ENCODE results near the gene MAP2. TPM values are rescaled to one million over a fixed set of nuclear protein-coding genes. Genes with fewer than 3 reads are reported as not detected.

MAP2 gene
- total RNA-seq, 1 experiment from 2014 or later = 7.4 TPM

DNA sequence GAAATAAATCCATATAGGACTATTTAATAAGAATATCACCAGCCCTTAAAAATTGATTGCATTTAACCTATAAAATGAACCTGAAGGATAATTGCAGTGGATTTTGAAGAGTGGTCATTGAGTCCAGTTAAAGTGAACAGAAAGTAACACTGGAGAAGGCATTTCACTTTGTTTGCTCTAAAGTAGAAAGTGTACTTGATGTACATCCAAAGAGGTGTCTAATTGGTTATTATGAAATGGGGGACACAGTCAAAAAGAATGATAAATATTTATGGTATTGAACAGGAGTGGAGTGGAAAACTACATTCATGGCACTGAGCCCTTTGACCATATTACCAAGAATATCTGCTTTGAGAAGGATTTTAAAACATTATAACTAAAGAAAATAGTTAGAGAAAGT, 28.2 kb upstream of the MAP2 start:
- no peak for TF ChIP-seq ZNF274 (IDR thresholded peaks at IDR 0.05; ENCODE audit: low read depth, low read length)
- no peak for TF ChIP-seq RAD21 (IDR thresholded peaks at IDR 0.05; ENCODE audit: low read depth)
- no peak for TF ChIP-seq POLR2AphosphoS5 (IDR thresholded peaks at IDR 0.05; ENCODE audit: low read depth, low read length)
- TF ChIP-seq SP1 (IDR thresholded peaks at IDR 0.05; ENCODE audit: low read depth) = no peak
- TF ChIP-seq SRF (IDR thresholded peaks at IDR 0.05; ENCODE audit: low read depth) = no peak
- no peak for TF ChIP-seq POLR2A (IDR thresholded peaks at IDR 0.05; ENCODE audit: borderline replicate concordance, extremely low read depth, insufficient read depth, insufficient read length)
- no peak for TF ChIP-seq YY1 (IDR thresholded peaks at IDR 0.05; ENCODE audit: extremely low read depth, insufficient replicate concordance, low read depth, low read length)
- TF ChIP-seq JUND (IDR thresholded peaks at IDR 0.05) = no peak
- TF ChIP-seq CEBPB (IDR thresholded peaks at IDR 0.05; ENCODE audit: low read depth) = no peak
- no peak for TF ChIP-seq FOSL1 (IDR thresholded peaks at IDR 0.05; ENCODE audit: low read depth)
- no peak for TF ChIP-seq ZFX (IDR thresholded peaks at IDR 0.05)
- TF ChIP-seq, protein P1, sequence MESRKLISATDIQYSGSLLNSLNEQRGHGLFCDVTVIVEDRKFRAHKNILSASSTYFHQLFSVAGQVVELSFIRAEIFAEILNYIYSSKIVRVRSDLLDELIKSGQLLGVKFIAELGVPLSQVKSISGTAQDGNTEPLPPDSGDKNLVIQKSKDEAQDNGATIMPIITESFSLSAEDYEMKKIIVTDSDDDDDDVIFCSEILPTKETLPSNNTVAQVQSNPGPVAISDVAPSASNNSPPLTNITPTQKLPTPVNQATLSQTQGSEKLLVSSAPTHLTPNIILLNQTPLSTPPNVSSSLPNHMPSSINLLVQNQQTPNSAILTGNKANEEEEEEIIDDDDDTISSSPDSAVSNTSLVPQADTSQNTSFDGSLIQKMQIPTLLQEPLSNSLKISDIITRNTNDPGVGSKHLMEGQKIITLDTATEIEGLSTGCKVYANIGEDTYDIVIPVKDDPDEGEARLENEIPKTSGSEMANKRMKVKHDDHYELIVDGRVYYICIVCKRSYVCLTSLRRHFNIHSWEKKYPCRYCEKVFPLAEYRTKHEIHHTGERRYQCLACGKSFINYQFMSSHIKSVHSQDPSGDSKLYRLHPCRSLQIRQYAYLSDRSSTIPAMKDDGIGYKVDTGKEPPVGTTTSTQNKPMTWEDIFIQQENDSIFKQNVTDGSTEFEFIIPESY (IDR thresholded peaks at IDR 0.05; ENCODE audit: extremely low read depth, insufficient replicate concordance, low read length) = no peak
- TF ChIP-seq, protein P2, sequence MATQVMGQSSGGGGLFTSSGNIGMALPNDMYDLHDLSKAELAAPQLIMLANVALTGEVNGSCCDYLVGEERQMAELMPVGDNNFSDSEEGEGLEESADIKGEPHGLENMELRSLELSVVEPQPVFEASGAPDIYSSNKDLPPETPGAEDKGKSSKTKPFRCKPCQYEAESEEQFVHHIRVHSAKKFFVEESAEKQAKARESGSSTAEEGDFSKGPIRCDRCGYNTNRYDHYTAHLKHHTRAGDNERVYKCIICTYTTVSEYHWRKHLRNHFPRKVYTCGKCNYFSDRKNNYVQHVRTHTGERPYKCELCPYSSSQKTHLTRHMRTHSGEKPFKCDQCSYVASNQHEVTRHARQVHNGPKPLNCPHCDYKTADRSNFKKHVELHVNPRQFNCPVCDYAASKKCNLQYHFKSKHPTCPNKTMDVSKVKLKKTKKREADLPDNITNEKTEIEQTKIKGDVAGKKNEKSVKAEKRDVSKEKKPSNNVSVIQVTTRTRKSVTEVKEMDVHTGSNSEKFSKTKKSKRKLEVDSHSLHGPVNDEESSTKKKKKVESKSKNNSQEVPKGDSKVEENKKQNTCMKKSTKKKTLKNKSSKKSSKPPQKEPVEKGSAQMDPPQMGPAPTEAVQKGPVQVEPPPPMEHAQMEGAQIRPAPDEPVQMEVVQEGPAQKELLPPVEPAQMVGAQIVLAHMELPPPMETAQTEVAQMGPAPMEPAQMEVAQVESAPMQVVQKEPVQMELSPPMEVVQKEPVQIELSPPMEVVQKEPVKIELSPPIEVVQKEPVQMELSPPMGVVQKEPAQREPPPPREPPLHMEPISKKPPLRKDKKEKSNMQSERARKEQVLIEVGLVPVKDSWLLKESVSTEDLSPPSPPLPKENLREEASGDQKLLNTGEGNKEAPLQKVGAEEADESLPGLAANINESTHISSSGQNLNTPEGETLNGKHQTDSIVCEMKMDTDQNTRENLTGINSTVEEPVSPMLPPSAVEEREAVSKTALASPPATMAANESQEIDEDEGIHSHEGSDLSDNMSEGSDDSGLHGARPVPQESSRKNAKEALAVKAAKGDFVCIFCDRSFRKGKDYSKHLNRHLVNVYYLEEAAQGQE (IDR thresholded peaks at IDR 0.05; ENCODE audit: low read depth) = no peak
- TF ChIP-seq, protein P3, sequence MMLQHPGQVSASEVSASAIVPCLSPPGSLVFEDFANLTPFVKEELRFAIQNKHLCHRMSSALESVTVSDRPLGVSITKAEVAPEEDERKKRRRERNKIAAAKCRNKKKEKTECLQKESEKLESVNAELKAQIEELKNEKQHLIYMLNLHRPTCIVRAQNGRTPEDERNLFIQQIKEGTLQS (IDR thresholded peaks at IDR 0.05) = no peak
- no peak for TF ChIP-seq SIN3A (IDR thresholded peaks at IDR 0.05; ENCODE audit: low read depth)
- TF ChIP-seq EZH2 (IDR thresholded peaks at IDR 0.05) = no peak
- no peak for TF ChIP-seq EGR1 (IDR thresholded peaks at IDR 0.05; ENCODE audit: low read depth)
- no peak for TF ChIP-seq CBX3 (IDR thresholded peaks at IDR 0.05; ENCODE audit: low read depth)
- Histone ChIP-seq H3K9me2 (ENCODE audit: insufficient read depth) (no peaks in the 10 kb centered on the region), H3K36me3 (ENCODE audit: control insufficient read depth in 1 of 2, insufficient read depth in 2 of 2, low read length in 2 of 2) (no peaks in the 10 kb centered on the region), H3K4me1 (ENCODE audit: control insufficient read depth in 1 of 2, insufficient read depth in 2 of 2, low read length in 2 of 2) (peaks cover 0 to 9% of the 10 kb centered on the region in 2 experiments; a peak in 2 of 4 replicates), H3K9me3 (ENCODE audit: control insufficient read depth in 1 of 2, insufficient read depth in 1 of 2, low read depth in 1 of 2, low read length in 2 of 2) (no peaks in the 10 kb centered on the region), H3K27me3 (ENCODE audit: insufficient read depth, low read length) (no peaks in the 10 kb centered on the region), H3K4me3 (replicated peaks in 1 of 2; ENCODE audit: low read depth in 1 of 2, low read length in 2 of 2) (no peak overlapping the region), H3K4me2 (ENCODE audit: low read length) (no peak overlapping the region), H3K9ac (ENCODE audit: low read length) (no peak overlapping the region), H3K79me2 (ENCODE audit: insufficient read depth, low read length) (no peaks in the 10 kb centered on the region), H3K27ac (ENCODE audit: low read depth, low read length) (no peak overlapping the region), H2AFZ (ENCODE audit: low read depth, low read length, poor library complexity, severe bottlenecking) (no peak overlapping the region), H4K20me1 (ENCODE audit: insufficient read depth) (no peaks in the 10 kb centered on the region)
- no peak for DNase-seq (ENCODE audit: low read depth, low spot score)
- ChIA-PET CTCF (no interaction called here), POLR2A (no interaction called here), RAD21 (ENCODE audit: low non-redundant PET in 1 of 2, low total read pairs in 2 of 2, uncharacterized antibody in 2 of 2, unreplicated experiment in 2 of 2) (no interaction called here)
- no peak for ATAC-seq
- intact Hi-C loops (cut with micrococcal nuclease) = no loop called here
- no TSS peak for BruUV-seq (replicated peaks)
